H9 (cell line): ENCODE measurements around the gene KRT80. TPM values are rescaled to one million over a fixed set of nuclear protein-coding genes. Genes with fewer than 3 reads are reported as not detected.
A peak's percentile ranks its signal among the peaks of the same experiment; 100 is the strongest.

ENCODE experiments used
- DNase-seq: peaks from one replicate; pipeline ENCODE4 v3.0.0-alpha.2; 2017
- H2AFZ ChIP-seq: one replicate; pipeline ENCODE4 v1.6.1; 2013; ENCODE audit warnings: mild to moderate bottlenecking, low read length, control low read depth, moderate library complexity
- H2AK5ac ChIP-seq: 2 replicates; pipeline ENCODE4 v1.6.1; 2013; ENCODE audit warnings: low read length, control low read depth, mixed read lengths; ENCODE audit not compliant: insufficient read length
- H2BK120ac ChIP-seq: one replicate; pipeline ENCODE4 v1.6.1; 2013; ENCODE audit warnings: low read depth, mild to moderate bottlenecking, low read length, control low read depth, inconsistent platforms; ENCODE audit not compliant: poor library complexity, severe bottlenecking
- H2BK12ac ChIP-seq: 2 replicates; pipeline ENCODE4 v1.6.1; 2013; ENCODE audit warnings: low read length, control low read depth, mixed read lengths, low read depth; ENCODE audit not compliant: insufficient read length
- H2BK15ac ChIP-seq: 2 replicates; pipeline ENCODE4 v1.6.1; 2013; ENCODE audit warnings: low read depth, low read length, control low read depth
- H2BK20ac ChIP-seq: one replicate; pipeline ENCODE4 v1.6.1; 2013; ENCODE audit warnings: low read depth, mild to moderate bottlenecking, low read length, control low read depth, inconsistent platforms; ENCODE audit not compliant: poor library complexity, severe bottlenecking
- H2BK5ac ChIP-seq: 2 replicates; pipeline ENCODE4 v1.6.1; 2013; ENCODE audit warnings: low read length, control low read depth, mixed read lengths; ENCODE audit not compliant: insufficient read length
- H3K14ac ChIP-seq: 2 replicates; pipeline ENCODE4 v1.6.1; 2013; ENCODE audit warnings: low read length, control low read depth; ENCODE audit not compliant: insufficient read depth
- H3K18ac ChIP-seq: 2 replicates; pipeline ENCODE4 v1.6.1; 2013; ENCODE audit warnings: low read depth, mild to moderate bottlenecking, mixed read lengths, low read length, control low read depth; ENCODE audit not compliant: insufficient read length
- H3K23ac ChIP-seq: 2 replicates; pipeline ENCODE4 v1.6.1; 2013; ENCODE audit warnings: low read length, control low read depth, mixed read lengths, low read depth; ENCODE audit not compliant: insufficient read length
- H3K23me2 ChIP-seq: 2 replicates; pipeline ENCODE4 v1.6.1; 2013; ENCODE audit warnings: low read depth, mild to moderate bottlenecking, mixed read lengths, low read length, control low read depth; ENCODE audit not compliant: insufficient read length, poor library complexity, severe bottlenecking
- H3K27ac ChIP-seq: 2 replicates; pipeline ENCODE4 v1.5.1; 2013; ENCODE audit warnings: low read length, control low read depth, mixed read lengths, low read depth; ENCODE audit not compliant: insufficient read length
- H3K27me3 ChIP-seq: 2 replicates; pipeline ENCODE4 v1.6.1; 2013; ENCODE audit warnings: low read length, control low read depth, inconsistent platforms; ENCODE audit not compliant: insufficient read depth
- H3K4ac ChIP-seq: 2 replicates; pipeline ENCODE4 v1.6.1; 2013; ENCODE audit warnings: low read depth, mild to moderate bottlenecking, control low read depth, inconsistent platforms, low read length, moderate library complexity
- H3K4me1 ChIP-seq: 2 replicates; pipeline ENCODE4 v1.6.1; 2013; ENCODE audit warnings: low read length, control low read depth, inconsistent platforms; ENCODE audit not compliant: insufficient read depth
- H3K4me2 ChIP-seq: 2 replicates; pipeline ENCODE4 v1.6.1; 2013; ENCODE audit warnings: low read length, control low read depth, mixed read lengths; ENCODE audit not compliant: insufficient read length, insufficient read depth
- H3K56ac ChIP-seq: 2 replicates; pipeline ENCODE4 v1.6.1; 2013; ENCODE audit warnings: low read depth, mild to moderate bottlenecking, mixed read lengths, low read length, control low read depth; ENCODE audit not compliant: insufficient read length
- H3K79me1 ChIP-seq: 2 replicates; pipeline ENCODE4 v1.6.1; 2013; ENCODE audit warnings: low read depth, mild to moderate bottlenecking, moderate library complexity, low read length, control low read depth, inconsistent platforms; ENCODE audit not compliant: insufficient read depth, poor library complexity, severe bottlenecking
- H3K79me2 ChIP-seq: 2 replicates; pipeline ENCODE4 v1.6.1; 2013; ENCODE audit warnings: low read length, control low read depth, inconsistent platforms; ENCODE audit not compliant: insufficient read depth
- H3K9ac ChIP-seq: 2 replicates; pipeline ENCODE4 v1.6.1; 2013; ENCODE audit warnings: low read length, control low read depth, mixed read lengths; ENCODE audit not compliant: insufficient read length; ENCODE audit errors: extremely low read depth
- H3K9me3 ChIP-seq: one replicate; pipeline ENCODE4 v1.6.1; 2013; ENCODE audit warnings: low read depth, low read length, inconsistent platforms; ENCODE audit not compliant: control insufficient read depth
- H3T11ph ChIP-seq: one replicate; pipeline ENCODE4 v1.6.1; 2013; ENCODE audit warnings: mild to moderate bottlenecking, low read length, control low read depth, inconsistent platforms
- H4K20me1 ChIP-seq: one replicate; pipeline ENCODE4 v1.6.1; 2013; ENCODE audit not compliant: control insufficient read depth, insufficient read length, insufficient read depth
- H4K5ac ChIP-seq: 2 replicates; pipeline ENCODE4 v1.6.1; 2013; ENCODE audit warnings: low read depth, mild to moderate bottlenecking, mixed read lengths, low read length, control low read depth; ENCODE audit not compliant: insufficient read length
- H4K8ac ChIP-seq: replicated peaks from 2 replicates; pipeline ENCODE4 v1.6.1; 2013; ENCODE audit warnings: low read length, control low read depth, mixed read lengths, low read depth; ENCODE audit not compliant: insufficient read length
- H4K91ac ChIP-seq: 2 replicates; pipeline ENCODE4 v1.6.1; 2013; ENCODE audit warnings: low read depth, mild to moderate bottlenecking, moderate library complexity, mixed read lengths, low read length, control low read depth; ENCODE audit not compliant: insufficient read length
- H3K27ac Mint-ChIP-seq, 3 experiments: 2 replicates in 2 of 3; 3 replicates in 1 of 3; pipeline ENCODE4 v1.8.0; 2020 to 2021; ENCODE audit warnings: mixed read lengths in 3 of 3, mild to moderate bottlenecking in 1 of 3, moderate library complexity in 1 of 3
- H3K27me3 Mint-ChIP-seq: 2 replicates; pipeline ENCODE4 v1.8.0; 2021; ENCODE audit warnings: low read depth, mild to moderate bottlenecking, moderate library complexity, mixed read lengths
- H3K36me3 Mint-ChIP-seq, 3 experiments: 2 replicates in 2 of 3; 3 replicates in 1 of 3; pipeline ENCODE4 v1.8.0; 2020 to 2021; ENCODE audit warnings: low read depth in 3 of 3, mixed read lengths in 3 of 3; ENCODE audit not compliant: insufficient read depth in 1 of 3
- H3K4me1 Mint-ChIP-seq, 2 experiments: 2 replicates each; pipeline ENCODE4 v1.8.0; 2020; ENCODE audit warnings: mixed read lengths in 2 of 2
- H3K4me3 Mint-ChIP-seq, 2 experiments: 2 replicates in 1 of 2; 3 replicates in 1 of 2; pipeline ENCODE4 v1.8.0; 2020 to 2021; ENCODE audit warnings: mild to moderate bottlenecking in 2 of 2, mixed read lengths in 2 of 2, moderate library complexity in 1 of 2
- H3K9me3 Mint-ChIP-seq, 2 experiments: 2 replicates in 1 of 2; 3 replicates in 1 of 2; pipeline ENCODE4 v1.8.0; 2020; ENCODE audit warnings: mild to moderate bottlenecking in 2 of 2, mixed read lengths in 2 of 2, moderate library complexity in 1 of 2
- WGBS: extraction: QIAGEN DNeasy Blood & Tissue Kit; methylation state at CpG from one replicate; pipeline ENCODE4 v1.1.7; 2013; ENCODE audit warnings: missing lambda C conversion rate, low lambda C conversion rate, mixed read lengths; ENCODE audit not compliant: insufficient read length; ENCODE audit errors: extremely low coverage; 5-methylcytosine and 5-hydroxymethylcytosine counted together
- total RNA-seq: library from RNA; stranded (reverse); gene quantifications from 2 replicates; pipeline ENCODE4 v1.2.1, GENCODE V29; 2021
- TF ChIP-seq, protein P1 (sequence below): fragments of 200-600 bp; sonication (generic); conservative IDR thresholded peaks from 3 replicates; pipeline ENCODE4 v1.8.0; 2021; ENCODE audit warnings: antibody characterized with exemption, mild to moderate bottlenecking

Gene KRT80
- total RNA-seq, 1 experiment from 2014 or later: not detected

- H2BK20ac ChIP-seq: no peak overlapping the region
- H3K27ac ChIP-seq: no peak overlapping the region
- no peaks in the 10 kb centered on the region; the same call in 1 of the 2 replicates for H3K27me3 Mint-ChIP-seq
- no peak overlapping the region for H3K4ac ChIP-seq
- no peak overlapping the region for H3K23ac ChIP-seq
- H3K27me3 ChIP-seq: no peaks in the 10 kb centered on the region
- no peaks in the 10 kb centered on the region for H3K23me2 ChIP-seq
- no peaks in the 10 kb centered on the region for H3K36me3 Mint-ChIP-seq
- TF ChIP-seq, protein P1, sequence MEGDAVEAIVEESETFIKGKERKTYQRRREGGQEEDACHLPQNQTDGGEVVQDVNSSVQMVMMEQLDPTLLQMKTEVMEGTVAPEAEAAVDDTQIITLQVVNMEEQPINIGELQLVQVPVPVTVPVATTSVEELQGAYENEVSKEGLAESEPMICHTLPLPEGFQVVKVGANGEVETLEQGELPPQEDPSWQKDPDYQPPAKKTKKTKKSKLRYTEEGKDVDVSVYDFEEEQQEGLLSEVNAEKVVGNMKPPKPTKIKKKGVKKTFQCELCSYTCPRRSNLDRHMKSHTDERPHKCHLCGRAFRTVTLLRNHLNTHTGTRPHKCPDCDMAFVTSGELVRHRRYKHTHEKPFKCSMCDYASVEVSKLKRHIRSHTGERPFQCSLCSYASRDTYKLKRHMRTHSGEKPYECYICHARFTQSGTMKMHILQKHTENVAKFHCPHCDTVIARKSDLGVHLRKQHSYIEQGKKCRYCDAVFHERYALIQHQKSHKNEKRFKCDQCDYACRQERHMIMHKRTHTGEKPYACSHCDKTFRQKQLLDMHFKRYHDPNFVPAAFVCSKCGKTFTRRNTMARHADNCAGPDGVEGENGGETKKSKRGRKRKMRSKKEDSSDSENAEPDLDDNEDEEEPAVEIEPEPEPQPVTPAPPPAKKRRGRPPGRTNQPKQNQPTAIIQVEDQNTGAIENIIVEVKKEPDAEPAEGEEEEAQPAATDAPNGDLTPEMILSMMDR: no peak
- H3K9ac ChIP-seq: no peak overlapping the region
- H2AFZ ChIP-seq: no peak overlapping the region
- H3K18ac ChIP-seq: no peak overlapping the region
- no peak overlapping the region for H2BK5ac ChIP-seq
- H2BK120ac ChIP-seq: no peak overlapping the region
- H4K91ac ChIP-seq: no peak overlapping the region
- H3K4me1 ChIP-seq: no peaks in the 10 kb centered on the region
- H3K4me2 ChIP-seq: no peak overlapping the region
- H3K9me3 Mint-ChIP-seq: peaks cover 0 to 3% of the 10 kb centered on the region in 2 experiments; a peak in 1 of 5 replicates
- H3K27ac Mint-ChIP-seq: peak overlapping the region in 1 of 3 experiments; percentile 82; a peak in 2 of 7 replicates
- peaks cover 4% of the 10 kb centered on the region for H4K20me1 ChIP-seq
- no peaks in the 10 kb centered on the region for H3K9me3 ChIP-seq
- no CpG with 5 or more reads among the region's 13 CpGs for WGBS
- H3K79me2 ChIP-seq: no peaks in the 10 kb centered on the region
- no peak overlapping the region for H3K56ac ChIP-seq
- H3K4me3 Mint-ChIP-seq: no peak overlapping the region
- no peaks in the 10 kb centered on the region for H3K79me1 ChIP-seq
- H2BK12ac ChIP-seq: no peak overlapping the region
- H4K8ac ChIP-seq: no peak overlapping the region
- H4K5ac ChIP-seq: no peak overlapping the region
- H3K4me1 Mint-ChIP-seq: peaks cover 17 to 27% of the 10 kb centered on the region in 2 experiments
- no peak overlapping the region for H3K14ac ChIP-seq
- H2AK5ac ChIP-seq: no peak overlapping the region
- H2BK15ac ChIP-seq: no peak overlapping the region
- H3T11ph ChIP-seq: no peak overlapping the region
- no peak for DNase-seq
Measured at GRCh38 chr12:52165096-52165855, 26.5 kb downstream of the KRT80 start.
